ENCODE data around the gene FAN1.

DNA sequence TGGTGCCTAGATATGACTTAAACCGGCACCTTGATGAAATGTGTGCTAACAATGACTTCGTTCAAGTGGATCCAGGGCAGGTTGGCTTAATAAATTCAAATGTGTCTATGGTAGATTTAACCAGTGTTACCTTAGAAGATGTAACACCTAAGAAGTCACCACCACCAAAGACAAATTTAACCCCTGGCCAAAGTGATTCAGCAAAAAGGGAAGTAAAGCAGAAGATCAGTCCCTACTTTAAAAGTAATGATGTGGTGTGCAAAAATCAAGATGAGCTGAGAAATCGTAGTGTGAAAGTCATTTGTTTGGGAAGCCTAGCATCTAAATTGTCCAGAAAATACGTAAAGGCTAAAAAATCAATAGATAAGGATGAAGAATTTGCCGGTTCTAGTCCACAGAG lies 1.1 kb downstream of the FAN1 start:
- TF ChIP-seq, protein P1, sequence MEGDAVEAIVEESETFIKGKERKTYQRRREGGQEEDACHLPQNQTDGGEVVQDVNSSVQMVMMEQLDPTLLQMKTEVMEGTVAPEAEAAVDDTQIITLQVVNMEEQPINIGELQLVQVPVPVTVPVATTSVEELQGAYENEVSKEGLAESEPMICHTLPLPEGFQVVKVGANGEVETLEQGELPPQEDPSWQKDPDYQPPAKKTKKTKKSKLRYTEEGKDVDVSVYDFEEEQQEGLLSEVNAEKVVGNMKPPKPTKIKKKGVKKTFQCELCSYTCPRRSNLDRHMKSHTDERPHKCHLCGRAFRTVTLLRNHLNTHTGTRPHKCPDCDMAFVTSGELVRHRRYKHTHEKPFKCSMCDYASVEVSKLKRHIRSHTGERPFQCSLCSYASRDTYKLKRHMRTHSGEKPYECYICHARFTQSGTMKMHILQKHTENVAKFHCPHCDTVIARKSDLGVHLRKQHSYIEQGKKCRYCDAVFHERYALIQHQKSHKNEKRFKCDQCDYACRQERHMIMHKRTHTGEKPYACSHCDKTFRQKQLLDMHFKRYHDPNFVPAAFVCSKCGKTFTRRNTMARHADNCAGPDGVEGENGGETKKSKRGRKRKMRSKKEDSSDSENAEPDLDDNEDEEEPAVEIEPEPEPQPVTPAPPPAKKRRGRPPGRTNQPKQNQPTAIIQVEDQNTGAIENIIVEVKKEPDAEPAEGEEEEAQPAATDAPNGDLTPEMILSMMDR (IDR thresholded peaks at IDR 0.05), result no peak
- no peak for TF ChIP-seq POLR2A (IDR thresholded peaks at IDR 0.05)

Data from lower leg skin (tissue), 3 donors.